CD8-positive, alpha-beta memory T cell (primary cell): ENCODE measurements around the gene TXNL4A. TPM values are rescaled to one million over a fixed set of nuclear protein-coding genes. Genes with fewer than 3 reads are reported as not detected.

Experiments used
- CTCF ChIA-PET: fragments of 350-600 bp; sonication (Branson Sonifier 250); formaldehyde crosslinking; loops from one replicate; lab custom pipeline; 2021; ENCODE audit warnings: antibody characterized with exemption; lab: Charles Lee
- POLR2A ChIA-PET: fragments of 350-600 bp; sonication (Branson Sonifier 250); formaldehyde crosslinking; loops from one replicate; lab custom pipeline; 2021; ENCODE audit warnings: antibody characterized with exemption; lab: Charles Lee
- DNase-seq, 5 donors: peaks; one replicate each; pipeline versions ENCODE4 v3.0.0 to v3.0.0-alpha.2; 2020 to 2022; ENCODE audit warnings: mixed read lengths in 1 of 5
- H3K27ac ChIP-seq: one replicate; pipeline ENCODE4 v1.7.0; 2013; ENCODE audit warnings: low read depth, mild to moderate bottlenecking, low read length, moderate library complexity
- H3K27me3 ChIP-seq: 2 replicates; pipeline ENCODE4 v1.7.0; 2013; ENCODE audit warnings: low read length, mild to moderate bottlenecking; ENCODE audit not compliant: insufficient read depth, poor library complexity, severe bottlenecking
- H3K36me3 ChIP-seq: 2 replicates; pipeline ENCODE4 v1.7.0; 2013; ENCODE audit warnings: mild to moderate bottlenecking, low read length, moderate library complexity; ENCODE audit not compliant: insufficient read depth
- H3K4me1 ChIP-seq: 2 replicates; pipeline ENCODE4 v1.7.0; 2013; ENCODE audit warnings: mild to moderate bottlenecking, low read length, moderate library complexity; ENCODE audit not compliant: insufficient read depth
- H3K4me3 ChIP-seq: 2 replicates; pipeline ENCODE4 v1.7.0; 2013; ENCODE audit warnings: mild to moderate bottlenecking, low read length
- H3K9me3 ChIP-seq: 2 replicates; pipeline ENCODE4 v1.7.0; 2013; ENCODE audit warnings: mild to moderate bottlenecking, low read length
- H3K27ac Mint-ChIP-seq, 8 donors: one replicate each; pipeline ENCODE4 v1.8.0; 2020 to 2021; ENCODE audit warnings: mixed read lengths in 8 of 8, mild to moderate bottlenecking in 6 of 8, inconsistent platforms in 3 of 8, moderate library complexity in 3 of 8
- H3K27me3 Mint-ChIP-seq, 2 donors: one replicate each; pipeline ENCODE4 v1.8.0; 2020 to 2021; ENCODE audit warnings: mixed read lengths in 2 of 2, mild to moderate bottlenecking in 1 of 2, moderate library complexity in 1 of 2
- H3K36me3 Mint-ChIP-seq, 3 donors: one replicate each; pipeline ENCODE4 v1.8.0; 2020 to 2021; ENCODE audit warnings: mixed read lengths in 3 of 3, inconsistent platforms in 1 of 3, mild to moderate bottlenecking in 1 of 3
- H3K4me1 Mint-ChIP-seq, 3 donors: one replicate each; pipeline ENCODE4 v1.8.0; 2020 to 2021; ENCODE audit warnings: mixed read lengths in 3 of 3, inconsistent platforms in 1 of 3, mild to moderate bottlenecking in 1 of 3
- H3K4me3 Mint-ChIP-seq, 7 donors: one replicate each; pipeline ENCODE4 v1.8.0; 2020 to 2021; ENCODE audit warnings: mixed read lengths in 7 of 7, mild to moderate bottlenecking in 6 of 7, moderate library complexity in 4 of 7, inconsistent platforms in 2 of 7
- H3K9me3 Mint-ChIP-seq, 5 donors: one replicate each; pipeline ENCODE4 v1.8.0; 2020 to 2022; ENCODE audit warnings: mixed read lengths in 5 of 5, mild to moderate bottlenecking in 3 of 5, moderate library complexity in 2 of 5, inconsistent platforms in 1 of 5
- polyA plus RNA-seq: library from polyadenylated mRNA; unstranded; fragments of 300-500 nt; fragmentation: Illumina TruSeq; gene quantifications from one replicate; pipeline ENCODE4 v1.2.3, GENCODE V29; 2021
- total RNA-seq, 2 experiments: library from RNA; stranded (reverse); gene quantifications; one replicate each; pipeline ENCODE4 v1.2.3, GENCODE V29; 2021

Gene TXNL4A
- total and polyA plus RNA-seq, 3 experiments from 2014 or later = 198 to 260 (median 202) TPM

DNA sequence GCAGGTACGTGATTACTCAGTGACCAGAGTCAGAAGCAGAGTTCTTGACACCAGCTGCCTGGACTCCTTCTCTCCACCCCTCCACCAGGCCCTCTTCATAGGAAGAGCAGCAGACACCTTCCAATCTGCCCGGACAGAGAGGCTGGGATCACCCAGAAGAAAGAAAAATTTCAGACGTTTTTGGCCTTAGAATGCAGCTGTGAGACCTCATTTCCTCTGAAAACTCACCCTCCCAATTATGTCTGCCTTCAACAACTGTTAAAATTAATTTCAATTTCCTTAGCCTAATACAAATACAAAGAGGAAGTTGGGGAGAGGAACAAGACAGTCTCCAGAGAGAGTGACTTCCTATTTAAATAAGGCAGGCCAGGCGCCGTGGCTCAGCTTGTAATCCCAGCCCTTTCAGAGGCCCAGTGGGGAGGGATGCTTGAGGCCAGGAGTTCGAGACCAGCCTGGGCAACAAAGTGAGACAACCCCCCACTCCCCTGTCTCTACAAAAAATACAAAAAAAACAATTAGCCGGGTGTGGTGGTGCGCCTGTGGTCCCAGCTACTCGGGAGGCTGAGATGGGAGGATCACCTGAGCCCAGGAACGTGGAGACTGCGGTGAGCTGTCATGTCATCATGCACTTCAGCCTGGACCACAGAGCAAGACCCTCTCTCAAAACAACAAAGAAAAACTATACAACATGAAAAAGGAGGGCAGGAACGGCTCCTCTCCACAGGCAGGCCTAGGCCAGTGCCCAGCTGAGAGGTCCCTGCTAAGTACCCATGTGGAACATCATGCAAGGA is 38.5 kb downstream of the TXNL4A start:
- peak overlapping the region; percentile 31 for H3K27ac ChIP-seq
- Mint-ChIP-seq H3K9me3 (no peaks in the 10 kb centered on the region), H3K27me3 (no peaks in the 10 kb centered on the region), H3K4me1 (peaks cover 26 to 48% (median 37%) of the 10 kb centered on the region in 3 donors), H3K27ac (peak overlapping the region; percentile 21 to 90 (median 79)), H3K4me3 (peak overlapping the region; percentile 84 to 93 (median 86)), H3K36me3 (peaks cover 0 to 16% (median 0%) of the 10 kb centered on the region in 3 donors)
- POLR2A ChIA-PET = no interaction called here
- CTCF ChIA-PET = interaction anchor here (0.8 kb wide), 1 partner anchor 84 kb away, joined by 3 read pairs; the partner anchor contains the start of gene RBFA
- no peaks in the 10 kb centered on the region for H3K27me3 ChIP-seq
- H3K4me1 ChIP-seq = peaks cover 28% of the 10 kb centered on the region
- no peak for DNase-seq
- H3K9me3 ChIP-seq = no peaks in the 10 kb centered on the region
- no peaks in the 10 kb centered on the region for H3K36me3 ChIP-seq
- H3K4me3 ChIP-seq = peak overlapping the region; percentile 59

DNA sequence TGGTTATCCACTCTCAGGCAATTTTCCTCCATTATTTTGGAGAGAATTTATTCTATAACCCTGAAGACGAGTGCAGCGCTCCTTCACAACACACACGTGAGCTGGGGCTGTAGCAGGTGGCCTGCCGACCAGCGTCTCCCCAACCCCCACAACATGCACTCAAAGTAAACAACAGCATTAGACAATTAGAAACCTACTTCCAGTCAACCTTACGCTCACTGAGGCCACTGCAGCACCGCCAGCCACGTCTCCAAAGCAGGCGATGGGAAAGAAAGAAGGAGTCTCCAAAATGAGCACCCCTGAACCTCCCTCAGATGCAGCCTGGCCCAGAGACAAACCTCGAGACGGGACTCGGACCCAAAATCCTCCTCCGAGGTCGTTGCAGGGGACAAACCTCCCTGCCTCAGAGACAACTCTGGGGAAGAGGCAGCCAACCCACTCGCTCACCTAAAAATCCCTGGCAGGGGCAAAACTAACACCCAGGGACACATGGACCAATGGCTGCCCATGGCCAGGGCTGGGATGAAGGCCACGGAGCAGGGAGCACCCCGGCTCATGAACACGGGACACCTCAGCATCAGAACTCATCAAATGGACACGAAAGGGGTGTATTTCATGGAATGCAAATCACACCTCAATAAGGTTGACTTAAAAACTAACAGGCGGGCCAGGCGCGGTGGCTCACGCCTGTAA is 39.5 kb downstream of the TXNL4A start:
- no peaks in the 10 kb centered on the region for H3K27me3 Mint-ChIP-seq
- ChIA-PET CTCF (no interaction called here), POLR2A (no interaction called here)
- H3K27ac Mint-ChIP-seq = peak overlapping the region in 3 of 8 donors; percentile 22 to 61 (median 54)
- H3K9me3 Mint-ChIP-seq = no peaks in the 10 kb centered on the region
- no peak for DNase-seq
- peaks cover 0 to 16% (median 0%) of the 10 kb centered on the region in 3 donors for H3K36me3 Mint-ChIP-seq
- no peaks in the 10 kb centered on the region for H3K27me3 ChIP-seq
- no peaks in the 10 kb centered on the region for H3K9me3 ChIP-seq
- H3K4me3 ChIP-seq = no peak overlapping the region
- no peak overlapping the region for H3K27ac ChIP-seq
- H3K4me3 Mint-ChIP-seq = peak overlapping the region; percentile 17 to 87 (median 55)
- H3K4me1 ChIP-seq = peaks cover 36% of the 10 kb centered on the region
- no peaks in the 10 kb centered on the region for H3K36me3 ChIP-seq
- peaks cover 34 to 58% (median 47%) of the 10 kb centered on the region in 3 donors for H3K4me1 Mint-ChIP-seq

DNA sequence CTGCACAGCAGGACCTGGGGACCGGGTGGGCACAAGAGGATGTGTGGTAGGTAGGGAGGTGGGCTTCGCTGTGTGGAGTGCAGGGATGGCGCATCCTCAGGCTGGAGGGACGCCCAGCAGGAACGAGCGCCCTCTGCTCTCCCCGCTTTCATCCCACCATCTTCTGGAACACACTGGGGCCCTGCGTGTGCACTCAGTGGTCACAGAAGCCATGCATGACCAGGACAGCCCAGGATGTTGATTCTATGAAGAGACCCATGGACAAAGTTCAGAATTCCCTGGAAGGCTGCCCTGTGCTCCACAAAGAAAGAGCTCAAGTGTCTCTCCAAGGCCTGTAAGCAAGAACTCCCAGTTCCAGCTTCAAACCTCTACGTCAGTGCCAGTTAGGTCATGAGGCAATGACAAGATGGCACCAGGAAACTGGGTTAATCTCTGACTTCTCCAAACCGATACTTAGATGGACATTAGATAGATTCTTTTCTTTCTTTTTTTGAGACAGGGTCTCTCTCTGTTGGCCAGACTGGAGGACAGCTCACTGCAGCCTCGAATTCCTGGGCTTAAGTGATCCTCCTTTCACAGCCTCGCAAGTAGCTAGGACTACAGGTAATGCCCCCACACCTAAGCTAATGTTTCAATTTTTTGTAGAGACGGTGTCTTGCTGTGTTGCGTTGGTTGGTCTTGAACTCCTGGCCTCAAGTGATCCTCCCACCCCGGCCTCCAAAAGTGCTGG is 40.3 kb downstream of the TXNL4A start:
- ChIA-PET POLR2A (no interaction called here), CTCF (no interaction called here)
- Mint-ChIP-seq H3K27ac (peak overlapping the region in 1 of 8 donors; percentile 22), H3K9me3 (no peaks in the 10 kb centered on the region), H3K36me3 (peaks cover 0 to 17% (median 0%) of the 10 kb centered on the region in 3 donors), H3K4me1 (peaks cover 34 to 60% (median 47%) of the 10 kb centered on the region in 3 donors), H3K4me3 (peak overlapping the region in 3 of 7 donors; percentile 26 to 85 (median 55)), H3K27me3 (no peaks in the 10 kb centered on the region)
- Histone ChIP-seq H3K36me3 (no peaks in the 10 kb centered on the region), H3K27ac (no peak overlapping the region), H3K27me3 (no peaks in the 10 kb centered on the region), H3K9me3 (no peaks in the 10 kb centered on the region), H3K4me1 (peaks cover 36% of the 10 kb centered on the region), H3K4me3 (no peak overlapping the region)
- DNase-seq = no peak

DNA sequence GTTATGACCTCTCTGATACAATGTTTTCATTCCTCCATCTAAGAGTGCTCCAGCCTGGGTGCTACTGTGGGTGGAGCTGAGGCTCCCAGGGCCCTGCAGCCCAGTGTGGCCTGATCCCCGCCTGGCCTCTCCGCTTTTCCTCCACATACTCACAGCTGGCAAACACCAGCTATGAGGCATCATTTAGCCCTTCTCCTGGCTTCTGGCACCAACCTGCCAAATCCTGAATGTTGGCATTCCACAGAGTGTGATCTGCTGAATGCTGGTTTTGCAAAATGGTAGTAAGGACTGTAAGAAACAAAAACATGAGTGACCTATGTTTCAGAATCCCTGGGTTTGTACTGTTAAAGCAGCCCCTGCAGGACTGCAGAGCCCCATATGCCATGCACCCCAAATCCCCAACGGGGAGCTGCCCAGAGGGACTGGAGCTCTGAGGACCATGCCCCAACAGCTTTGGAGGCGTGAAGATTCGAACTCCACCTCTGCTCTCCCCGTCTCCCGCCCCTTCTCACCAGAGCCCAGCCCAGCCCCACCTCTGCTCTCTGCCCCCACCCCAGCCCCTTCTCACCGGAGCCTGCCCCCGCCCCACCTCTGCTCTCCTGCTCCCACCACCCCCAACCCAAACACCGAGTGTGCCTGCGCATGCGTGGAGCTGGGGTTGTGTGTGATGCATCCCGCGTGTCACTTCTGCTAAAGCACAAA is 41.2 kb downstream of the TXNL4A start:
- DNase-seq = no peak
- H3K4me1 Mint-ChIP-seq = peaks cover 34 to 67% (median 50%) of the 10 kb centered on the region in 3 donors
- no peaks in the 10 kb centered on the region for H3K9me3 Mint-ChIP-seq
- no peak overlapping the region for H3K27ac ChIP-seq
- ChIA-PET CTCF (no interaction called here), POLR2A (no interaction called here)
- H3K9me3 ChIP-seq = no peaks in the 10 kb centered on the region
- H3K4me1 ChIP-seq = peaks cover 36% of the 10 kb centered on the region
- H3K4me3 ChIP-seq = no peak overlapping the region
- peaks cover 8% of the 10 kb centered on the region for H3K36me3 ChIP-seq
- peaks cover 3 to 26% (median 3%) of the 10 kb centered on the region in 3 donors for H3K36me3 Mint-ChIP-seq
- no peak overlapping the region for H3K27ac Mint-ChIP-seq
- no peaks in the 10 kb centered on the region for H3K27me3 ChIP-seq
- H3K4me3 Mint-ChIP-seq = peak overlapping the region in 2 of 7 donors; percentile 37 to 40
- no peaks in the 10 kb centered on the region for H3K27me3 Mint-ChIP-seq

DNA sequence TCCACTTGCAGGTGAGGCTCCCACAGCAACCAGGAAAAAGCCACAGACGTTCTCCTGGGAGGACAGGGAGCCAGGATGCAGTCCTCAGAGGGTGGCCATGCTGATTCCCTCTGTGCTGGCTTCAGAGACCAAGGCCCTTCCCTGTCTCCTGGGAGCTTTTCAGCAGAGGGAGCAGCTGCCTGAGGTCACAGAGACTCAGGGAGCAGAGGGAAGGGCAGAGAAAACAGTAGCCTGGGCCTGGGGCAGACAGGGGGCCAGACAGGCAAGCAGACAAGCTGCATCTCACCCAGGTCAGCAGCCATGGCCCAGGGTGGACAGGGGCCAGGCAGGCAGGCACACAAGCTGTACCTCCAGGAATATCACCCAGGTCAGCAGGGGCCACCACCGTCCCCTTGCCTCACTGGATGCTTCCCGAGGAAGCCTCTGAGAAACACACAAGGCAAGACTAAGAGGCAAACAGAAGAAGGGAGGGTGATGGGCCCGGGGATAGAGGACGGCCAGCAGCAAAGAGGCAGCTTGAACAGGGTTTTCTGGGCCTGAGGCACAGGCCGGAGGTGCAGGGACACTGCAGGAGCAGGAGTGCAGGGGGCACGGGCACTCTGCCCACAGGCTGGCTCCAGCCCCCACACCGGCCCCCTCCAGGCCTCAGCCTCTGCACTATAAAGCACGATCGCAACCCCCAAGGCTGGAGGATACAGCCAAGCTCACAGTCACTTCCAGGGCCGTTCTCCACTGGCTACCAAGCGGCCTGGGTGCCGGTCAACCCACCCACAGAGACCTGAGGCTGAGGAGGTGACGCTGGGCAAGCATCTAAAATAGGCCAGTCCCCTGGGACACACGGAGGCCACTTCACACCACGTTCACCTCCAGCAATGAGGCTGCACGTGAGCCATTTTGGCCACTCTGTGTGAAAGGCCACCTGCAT is 43.0 kb downstream of the TXNL4A start:
- Histone ChIP-seq H3K4me3 (no peak overlapping the region), H3K27me3 (no peaks in the 10 kb centered on the region), H3K4me1 (peaks cover 32% of the 10 kb centered on the region), H3K27ac (no peak overlapping the region), H3K36me3 (peaks cover 9% of the 10 kb centered on the region), H3K9me3 (no peaks in the 10 kb centered on the region)
- peak overlapping the region in 3 of 8 donors; percentile 54 to 74 (median 72) for H3K27ac Mint-ChIP-seq
- H3K27me3 Mint-ChIP-seq = no peaks in the 10 kb centered on the region
- peaks cover 5 to 41% (median 7%) of the 10 kb centered on the region in 3 donors for H3K36me3 Mint-ChIP-seq
- H3K4me1 Mint-ChIP-seq = peaks cover 32 to 68% (median 52%) of the 10 kb centered on the region in 3 donors
- H3K4me3 Mint-ChIP-seq = peak overlapping the region in 1 of 7 donors; percentile 56
- H3K9me3 Mint-ChIP-seq = no peaks in the 10 kb centered on the region
- ChIA-PET POLR2A (no interaction called here), CTCF (interaction anchor here (1.5 kb wide), 1 partner anchor 16 kb away, joined by 3 read pairs; no protein-coding TSS in a partner anchor)
- DNase-seq = no peak

DNA sequence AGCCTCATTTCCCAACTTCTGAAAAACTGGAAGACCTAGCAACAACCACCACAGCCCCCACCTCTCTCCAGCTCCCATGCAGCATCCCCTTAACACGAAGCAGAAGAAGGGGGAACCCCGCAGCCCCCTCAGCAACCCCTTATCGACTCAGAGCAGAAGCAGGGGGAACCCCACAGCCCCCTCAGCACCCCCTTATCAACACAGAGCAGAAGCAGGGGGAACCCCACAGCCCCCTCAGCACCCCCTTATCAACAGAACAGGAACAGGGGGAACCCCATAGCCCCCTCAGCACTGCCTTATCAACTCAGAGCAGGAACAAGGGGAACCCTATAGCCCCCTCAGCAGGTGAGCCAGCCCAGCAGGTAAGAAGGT is 43.6 kb downstream of the TXNL4A start:
- peaks cover 30 to 66% (median 50%) of the 10 kb centered on the region in 3 donors for H3K4me1 Mint-ChIP-seq
- no peaks in the 10 kb centered on the region for H3K27me3 ChIP-seq
- H3K4me1 ChIP-seq = peaks cover 26% of the 10 kb centered on the region
- H3K36me3 ChIP-seq = peaks cover 9% of the 10 kb centered on the region
- DNase-seq = no peak
- peak overlapping the region in 2 of 7 donors; percentile 47 to 56 for H3K4me3 Mint-ChIP-seq
- H3K27ac Mint-ChIP-seq = peak overlapping the region in 7 of 8 donors; percentile 25 to 80 (median 64)
- ChIA-PET POLR2A (no interaction called here), CTCF (interaction anchor here (1.5 kb wide), 1 partner anchor 17 kb away, joined by 3 read pairs; no protein-coding TSS in a partner anchor)
- H3K9me3 ChIP-seq = no peaks in the 10 kb centered on the region
- no peak overlapping the region for H3K27ac ChIP-seq
- peaks cover 10 to 46% (median 11%) of the 10 kb centered on the region in 3 donors for H3K36me3 Mint-ChIP-seq
- H3K4me3 ChIP-seq = no peak overlapping the region
- H3K27me3 Mint-ChIP-seq = no peaks in the 10 kb centered on the region
- H3K9me3 Mint-ChIP-seq = no peaks in the 10 kb centered on the region
